Epithelial cell of prostate (primary cell): ENCODE data around the gene FOXJ1.

Experiments
- DNase-seq: peaks from one replicate; pipeline ENCODE4 v3.0.0-alpha.2; 2011; ENCODE audit warnings: low read depth, low spot score
- H3K27ac ChIP-seq: fragments of 450-650 bp; 2 replicates; pipeline ENCODE4 v1.5.1; 2017; ENCODE audit warnings: mild to moderate bottlenecking

The FOXJ1 gene

GRCh38 chr17:76130473-76130872, 10.6 kb downstream of the FOXJ1 start:
- DNase-seq = no peak
- H3K27ac ChIP-seq = no peak overlapping the region

GRCh38 chr17:76125922-76126321, 15.1 kb downstream of the FOXJ1 start:
- H3K27ac ChIP-seq = no peak overlapping the region
- DNase-seq = no peak

GRCh38 chr17:76125391-76125675, 15.7 kb downstream of the FOXJ1 start:
- H3K27ac ChIP-seq = no peak overlapping the region
- DNase-seq = no peak

- no peak for DNase-seq
- H3K27ac ChIP-seq = no peak overlapping the region
Measured at GRCh38 chr17:76124582-76125390, 16.3 kb downstream of the FOXJ1 start.

- DNase-seq = no peak
- H3K27ac ChIP-seq = no peak overlapping the region
Measured at GRCh38 chr17:76123749-76124581, 17.1 kb downstream of the FOXJ1 start.

- H3K27ac ChIP-seq = no peak overlapping the region
- no peak for DNase-seq
Measured at GRCh38 chr17:76123191-76123499, 17.9 kb downstream of the FOXJ1 start.

GRCh38 chr17:76122431-76123190, 18.4 kb downstream of the FOXJ1 start:
- no peak overlapping the region for H3K27ac ChIP-seq
- no peak for DNase-seq

GRCh38 chr17:76121932-76122430, 19.1 kb downstream of the FOXJ1 start:
- DNase-seq = no peak
- no peak overlapping the region for H3K27ac ChIP-seq

GRCh38 chr17:76120658-76121008, 20.4 kb downstream of the FOXJ1 start:
- DNase-seq = no peak
- H3K27ac ChIP-seq = no peak overlapping the region

- DNase-seq = no peak
- H3K27ac ChIP-seq = no peak overlapping the region
Measured at GRCh38 chr17:76119409-76120371, 21.4 kb downstream of the FOXJ1 start.

GRCh38 chr17:76115138-76115754, 25.8 kb downstream of the FOXJ1 start:
- no peak overlapping the region for H3K27ac ChIP-seq
- DNase-seq = no peak

GRCh38 chr17:76111956-76112355, 29.1 kb downstream of the FOXJ1 start:
- no peak for DNase-seq
- no peak overlapping the region for H3K27ac ChIP-seq

- DNase-seq = no peak
Measured at GRCh38 chr17:76107509-76107908, 33.5 kb downstream of the FOXJ1 start.

GRCh38 chr17:76106703-76107102, 34.3 kb downstream of the FOXJ1 start:
- no peak for DNase-seq
- no peak overlapping the region for H3K27ac ChIP-seq

More at GRCh38 chr17:76107509-76107908, 33.5 kb downstream of the FOXJ1 start:
- H3K27ac ChIP-seq = no peak overlapping the region

GRCh38 chr17:76104896-76105231, 36.2 kb downstream of the FOXJ1 start:
- no peak for DNase-seq
- no peak overlapping the region for H3K27ac ChIP-seq

- peak overlapping the region; percentile 65 for H3K27ac ChIP-seq
- no peak for DNase-seq
Measured at GRCh38 chr17:76104140-76104895, 36.7 kb downstream of the FOXJ1 start.

- H3K27ac ChIP-seq = peak within 1 kb of the TSS; percentile 65
- DNase-seq = peak; percentile 22
Measured at GRCh38 chr17:76103274-76104139, 37.5 kb downstream of the FOXJ1 start, which contains the start of gene EXOC7. Gene EXOC7 (minus strand): TSS chr17:76103787. CDS start chr17:76103692, 95 bp downstream.

- H3K27ac ChIP-seq = peak overlapping the region; percentile 65
- DNase-seq = no peak
Measured at GRCh38 chr17:76102944-76103273, 38.1 kb downstream of the FOXJ1 start.
